Calu3 (cell line): ENCODE results near the gene SUFU. TPM values are rescaled to one million over a fixed set of nuclear protein-coding genes. Genes with fewer than 3 reads are reported as not detected.

Experiments
- BruUV-seq: library from RNA; stranded (reverse); fragments of 400-500 nt; replicated peaks from 2 replicates; lab custom pipeline; 2021; lab: Mats Ljungman, UMichigan
- CTCF ChIA-PET: fragments of 300-600 bp; sonication (Branson Sonifier 250); formaldehyde crosslinking; loops from one replicate; lab custom pipeline; 2022; ENCODE audit warnings: antibody characterized with exemption; lab: Charles Lee
- DNase-seq: peaks from one replicate; pipeline ENCODE4 v3.0.0; 2022
- H3K27ac Mint-ChIP-seq: one replicate; pipeline ENCODE4 v1.8.0; 2022; ENCODE audit warnings: mixed read lengths; ENCODE audit not compliant: unreplicated experiment
- H3K27me3 Mint-ChIP-seq: one replicate; pipeline ENCODE4 v1.8.0; 2022; ENCODE audit warnings: mixed read lengths; ENCODE audit not compliant: unreplicated experiment
- H3K36me3 Mint-ChIP-seq: one replicate; pipeline ENCODE4 v1.8.0; 2022; ENCODE audit warnings: mild to moderate bottlenecking, moderate library complexity, mixed read lengths; ENCODE audit not compliant: insufficient read depth, unreplicated experiment
- H3K4me1 Mint-ChIP-seq: one replicate; pipeline ENCODE4 v1.8.0; 2022; ENCODE audit warnings: mild to moderate bottlenecking, low read depth, mixed read lengths; ENCODE audit not compliant: unreplicated experiment
- H3K4me3 Mint-ChIP-seq: one replicate; pipeline ENCODE4 v1.8.0; 2022; ENCODE audit warnings: mild to moderate bottlenecking, low read depth, moderate library complexity, mixed read lengths; ENCODE audit not compliant: unreplicated experiment
- H3K9me3 Mint-ChIP-seq: one replicate; pipeline ENCODE4 v1.8.0; 2022; ENCODE audit warnings: low read depth, mixed read lengths; ENCODE audit not compliant: unreplicated experiment
- CTCF ChIP-seq: fragments of 200-600 bp; IDR thresholded peaks from one replicate; pipeline ENCODE4 v1.8.0; 2022; ENCODE audit warnings: antibody characterized with exemption; ENCODE audit not compliant: unreplicated experiment
- intact Hi-C: fragments of 100-400 bp; cut with micrococcal nuclease; formaldehyde crosslinking; loops from one replicate; pipeline ENCODE4 v1.10.0; 2022; ENCODE audit not compliant: unreplicated experiment
- total RNA-seq: library from RNA; stranded (reverse); gene quantifications from 2 replicates; pipeline ENCODE4 v1.2.3, GENCODE V29; 2022

SUFU gene
- total RNA-seq, 1 experiment from 2014 or later: 7.0 TPM

- no TSS peak for BruUV-seq
- TF ChIP-seq CTCF: no peak
- CTCF ChIA-PET: no interaction called here
- H3K9me3 Mint-ChIP-seq: no peaks in the 10 kb centered on the region
- H3K27me3 Mint-ChIP-seq: no peaks in the 10 kb centered on the region
- H3K4me1 Mint-ChIP-seq: peaks cover 29% of the 10 kb centered on the region
- no peak for DNase-seq
- H3K4me3 Mint-ChIP-seq: no peak overlapping the region
- peaks cover 21% of the 10 kb centered on the region for H3K36me3 Mint-ChIP-seq
- no peak overlapping the region for H3K27ac Mint-ChIP-seq
- intact Hi-C loops: no loop called here
These were observed 45.1 kb upstream of the SUFU start for GRCh38 chr10:102458656-102459055.

- Mint-ChIP-seq H3K36me3 (peaks cover 21% of the 10 kb centered on the region), H3K27ac (peak overlapping the region; percentile 59), H3K9me3 (no peaks in the 10 kb centered on the region), H3K27me3 (no peaks in the 10 kb centered on the region), H3K4me1 (peaks cover 32% of the 10 kb centered on the region), H3K4me3 (peak overlapping the region; percentile 97)
- CTCF ChIA-PET: interaction anchor here (0.6 kb wide), 1 partner anchor 100 kb away, joined by 5 read pairs; no protein-coding TSS in a partner anchor
- intact Hi-C loops: no loop called here
- BruUV-seq: no TSS peak
- DNase-seq: no peak
- no peak for TF ChIP-seq CTCF
These were observed 43.0 kb upstream of the SUFU start for GRCh38 chr10:102460836-102461186.

- no TSS peak for BruUV-seq
- TF ChIP-seq CTCF: no peak
- CTCF ChIA-PET: interaction anchor here (0.6 to 1.4 kb wide), 2 partner anchors 11 to 100 kb away, joined by 3 to 5 read pairs; no protein-coding TSS in a partner anchor
- Mint-ChIP-seq H3K27me3 (no peaks in the 10 kb centered on the region), H3K4me3 (peak overlapping the region; percentile 97), H3K4me1 (peaks cover 32% of the 10 kb centered on the region), H3K9me3 (no peaks in the 10 kb centered on the region), H3K27ac (peak overlapping the region; percentile 59), H3K36me3 (peaks cover 21% of the 10 kb centered on the region)
- intact Hi-C loops: no loop called here
- peak; percentile 94 for DNase-seq
These were observed 42.4 kb upstream of the SUFU start for GRCh38 chr10:102461187-102462054.

GRCh38 chr10:102462512-102463054 is 41.2 kb upstream of the SUFU start:
- Mint-ChIP-seq H3K4me1 (peaks cover 32% of the 10 kb centered on the region), H3K36me3 (peaks cover 21% of the 10 kb centered on the region), H3K27ac (no peak overlapping the region), H3K27me3 (no peaks in the 10 kb centered on the region), H3K4me3 (peak overlapping the region; percentile 97), H3K9me3 (no peaks in the 10 kb centered on the region)
- no TSS peak for BruUV-seq
- intact Hi-C loops: no loop called here
- no peak for DNase-seq
- no peak for TF ChIP-seq CTCF
- CTCF ChIA-PET: interaction anchor here (0.7 to 1.4 kb wide), 2 partner anchors 12 to 17 kb away, joined by 3 read pairs; no protein-coding TSS in a partner anchor
